ENCODE data around the gene TMIGD1.
"Not testable (repeated sequence)": the region's sequence is repeated elsewhere in the genome, so short reads cannot be mapped to it uniquely, and the experiment has no call there.

Gene TMIGD1

GRCh38 chr17:30343796-30344195, 9.9 kb upstream of the TMIGD1 start:
- no peaks in the 10 kb centered on the region for H3K27me3 ChIP-seq (replicated peaks; ENCODE audit: control insufficient read depth, insufficient read depth, low read length)
- H3K4me1 ChIP-seq (ENCODE audit: control insufficient read depth, insufficient read depth, low read length), result peaks cover 42% of the 10 kb centered on the region
- no peak overlapping the region for H3K4me3 ChIP-seq (ENCODE audit: low read length)
- no peaks in the 10 kb centered on the region for H3K36me3 ChIP-seq (ENCODE audit: control insufficient read depth, insufficient read depth, low read length, severe bottlenecking)
- H3K9me3 ChIP-seq (ENCODE audit: control insufficient read depth, low read length), result no peaks in the 10 kb centered on the region
- H3K9ac ChIP-seq (ENCODE audit: low read length), result no peak overlapping the region
- DNase-seq (ENCODE audit: low read depth), result no peak

GRCh38 chr17:30343244-30343643, 9.4 kb upstream of the TMIGD1 start:
- peaks cover 42% of the 10 kb centered on the region for H3K4me1 ChIP-seq (ENCODE audit: control insufficient read depth, insufficient read depth, low read length)
- not testable (repeated sequence) for H3K9me3 ChIP-seq (ENCODE audit: control insufficient read depth, low read length); H3K27me3 ChIP-seq (replicated peaks; ENCODE audit: control insufficient read depth, insufficient read depth, low read length); H3K9ac ChIP-seq (ENCODE audit: low read length); H3K36me3 ChIP-seq (ENCODE audit: control insufficient read depth, insufficient read depth, low read length, severe bottlenecking); H3K4me3 ChIP-seq (ENCODE audit: low read length); DNase-seq (ENCODE audit: low read depth)

GRCh38 chr17:30341703-30342249, 7.9 kb upstream of the TMIGD1 start:
- Histone ChIP-seq H3K9ac (ENCODE audit: low read length) (no peak overlapping the region), H3K36me3 (ENCODE audit: control insufficient read depth, insufficient read depth, low read length, severe bottlenecking) (no peaks in the 10 kb centered on the region), H3K4me1 (ENCODE audit: control insufficient read depth, insufficient read depth, low read length) (peaks cover 42% of the 10 kb centered on the region), H3K4me3 (ENCODE audit: low read length) (no peak overlapping the region), H3K27me3 (replicated peaks; ENCODE audit: control insufficient read depth, insufficient read depth, low read length) (no peaks in the 10 kb centered on the region), H3K9me3 (ENCODE audit: control insufficient read depth, low read length) (no peaks in the 10 kb centered on the region)
- DNase-seq (ENCODE audit: low read depth), result no peak

GRCh38 chr17:30340801-30341356, 7.0 kb upstream of the TMIGD1 start:
- H3K9me3 ChIP-seq (ENCODE audit: control insufficient read depth, low read length), result no peaks in the 10 kb centered on the region
- no peaks in the 10 kb centered on the region for H3K36me3 ChIP-seq (ENCODE audit: control insufficient read depth, insufficient read depth, low read length, severe bottlenecking)
- no peak overlapping the region for H3K4me3 ChIP-seq (ENCODE audit: low read length)
- peak overlapping the region; percentile 51 for H3K9ac ChIP-seq (ENCODE audit: low read length)
- H3K4me1 ChIP-seq (ENCODE audit: control insufficient read depth, insufficient read depth, low read length), result peaks cover 34% of the 10 kb centered on the region
- no peaks in the 10 kb centered on the region for H3K27me3 ChIP-seq (replicated peaks; ENCODE audit: control insufficient read depth, insufficient read depth, low read length)
- no peak for DNase-seq (ENCODE audit: low read depth)

- Histone ChIP-seq H3K36me3 (ENCODE audit: control insufficient read depth, insufficient read depth, low read length, severe bottlenecking) (no peaks in the 10 kb centered on the region), H3K4me3 (ENCODE audit: low read length) (no peak overlapping the region), H3K27me3 (replicated peaks; ENCODE audit: control insufficient read depth, insufficient read depth, low read length) (no peaks in the 10 kb centered on the region), H3K9ac (ENCODE audit: low read length) (no peak overlapping the region), H3K4me1 (ENCODE audit: control insufficient read depth, insufficient read depth, low read length) (peaks cover 16% of the 10 kb centered on the region), H3K9me3 (ENCODE audit: control insufficient read depth, low read length) (no peaks in the 10 kb centered on the region)
- DNase-seq (ENCODE audit: low read depth), result no peak
Observed at GRCh38 chr17:30339086-30339485, 5.2 kb upstream of the TMIGD1 start.

- peaks cover 11% of the 10 kb centered on the region for H3K4me1 ChIP-seq (ENCODE audit: control insufficient read depth, insufficient read depth, low read length)
- no peak for DNase-seq (ENCODE audit: low read depth)
- H3K9me3 ChIP-seq (ENCODE audit: control insufficient read depth, low read length), result no peaks in the 10 kb centered on the region
- H3K4me3 ChIP-seq (ENCODE audit: low read length), result no peak overlapping the region
- no peaks in the 10 kb centered on the region for H3K36me3 ChIP-seq (ENCODE audit: control insufficient read depth, insufficient read depth, low read length, severe bottlenecking)
- H3K27me3 ChIP-seq (replicated peaks; ENCODE audit: control insufficient read depth, insufficient read depth, low read length), result no peaks in the 10 kb centered on the region
- H3K9ac ChIP-seq (ENCODE audit: low read length), result no peak overlapping the region
Observed at GRCh38 chr17:30337393-30337999, 3.6 kb upstream of the TMIGD1 start.

- H3K4me3 ChIP-seq (ENCODE audit: low read length), result no peak overlapping the region
- H3K36me3 ChIP-seq (ENCODE audit: control insufficient read depth, insufficient read depth, low read length, severe bottlenecking), result no peaks in the 10 kb centered on the region
- no peaks in the 10 kb centered on the region for H3K27me3 ChIP-seq (replicated peaks; ENCODE audit: control insufficient read depth, insufficient read depth, low read length)
- peak; percentile 43 for DNase-seq (ENCODE audit: low read depth)
- H3K9ac ChIP-seq (ENCODE audit: low read length), result no peak overlapping the region
- H3K4me1 ChIP-seq (ENCODE audit: control insufficient read depth, insufficient read depth, low read length), result peaks cover 15% of the 10 kb centered on the region
- no peaks in the 10 kb centered on the region for H3K9me3 ChIP-seq (ENCODE audit: control insufficient read depth, low read length)
Observed at GRCh38 chr17:30336369-30337171, 2.7 kb upstream of the TMIGD1 start.

GRCh38 chr17:30334421-30334820, 564 bp upstream of the TMIGD1 start:
- Histone ChIP-seq H3K9me3 (ENCODE audit: control insufficient read depth, low read length) (no peaks in the 10 kb centered on the region), H3K36me3 (ENCODE audit: control insufficient read depth, insufficient read depth, low read length, severe bottlenecking) (no peaks in the 10 kb centered on the region), H3K9ac (ENCODE audit: low read length) (no peak overlapping the region), H3K27me3 (replicated peaks; ENCODE audit: control insufficient read depth, insufficient read depth, low read length) (no peaks in the 10 kb centered on the region), H3K4me3 (ENCODE audit: low read length) (no peak overlapping the region), H3K4me1 (ENCODE audit: control insufficient read depth, insufficient read depth, low read length) (peaks cover 3% of the 10 kb centered on the region)
- no peak for DNase-seq (ENCODE audit: low read depth)

- Histone ChIP-seq H3K9me3 (ENCODE audit: control insufficient read depth, low read length) (no peaks in the 10 kb centered on the region), H3K4me3 (ENCODE audit: low read length) (no peak overlapping the region), H3K27me3 (replicated peaks; ENCODE audit: control insufficient read depth, insufficient read depth, low read length) (no peaks in the 10 kb centered on the region), H3K36me3 (ENCODE audit: control insufficient read depth, insufficient read depth, low read length, severe bottlenecking) (no peaks in the 10 kb centered on the region), H3K4me1 (ENCODE audit: control insufficient read depth, insufficient read depth, low read length) (peaks cover 3% of the 10 kb centered on the region), H3K9ac (ENCODE audit: low read length) (no peak overlapping the region)
- peak; percentile 40 for DNase-seq (ENCODE audit: low read depth)
Observed at GRCh38 chr17:30332057-30332542, 1.8 kb downstream of the TMIGD1 start.

GRCh38 chr17:30326809-30327208, 7.0 kb downstream of the TMIGD1 start:
- no peak for DNase-seq (ENCODE audit: low read depth)
- H3K27me3 ChIP-seq (replicated peaks; ENCODE audit: control insufficient read depth, insufficient read depth, low read length), result no peaks in the 10 kb centered on the region
- H3K36me3 ChIP-seq (ENCODE audit: control insufficient read depth, insufficient read depth, low read length, severe bottlenecking), result no peaks in the 10 kb centered on the region
- H3K9ac ChIP-seq (ENCODE audit: low read length), result no peak overlapping the region
- peaks cover under 1% of the 10 kb centered on the region for H3K4me1 ChIP-seq (ENCODE audit: control insufficient read depth, insufficient read depth, low read length)
- no peaks in the 10 kb centered on the region for H3K9me3 ChIP-seq (ENCODE audit: control insufficient read depth, low read length)
- no peak overlapping the region for H3K4me3 ChIP-seq (ENCODE audit: low read length)

- H3K4me3 ChIP-seq (ENCODE audit: low read length), result no peak overlapping the region
- H3K27me3 ChIP-seq (replicated peaks; ENCODE audit: control insufficient read depth, insufficient read depth, low read length), result no peaks in the 10 kb centered on the region
- DNase-seq (ENCODE audit: low read depth), result no peak
- no peaks in the 10 kb centered on the region for H3K36me3 ChIP-seq (ENCODE audit: control insufficient read depth, insufficient read depth, low read length, severe bottlenecking)
- no peaks in the 10 kb centered on the region for H3K4me1 ChIP-seq (ENCODE audit: control insufficient read depth, insufficient read depth, low read length)
- no peaks in the 10 kb centered on the region for H3K9me3 ChIP-seq (ENCODE audit: control insufficient read depth, low read length)
- H3K9ac ChIP-seq (ENCODE audit: low read length), result no peak overlapping the region
Observed at GRCh38 chr17:30324723-30325122, 9.1 kb downstream of the TMIGD1 start.
